ENCODE results near the gene DNAJB11.

GRCh38 chr3:186523434-186523833 is 47.1 kb upstream of the DNAJB11 start:
- no peak for TF ChIP-seq POLR2A (IDR thresholded peaks at IDR 0.05)
- no peak for TF ChIP-seq CTCF (IDR thresholded peaks at IDR 0.05)

All from breast epithelium (tissue), 3 donors.